GM10266 (cell line): ENCODE results near the gene RNF13.

Experiments
- DNase-seq: peaks from one replicate; pipeline ENCODE4 v3.0.0; 2012; ENCODE audit errors: extremely low spot score
- TF ChIP-seq, protein P1 (sequence below): IDR thresholded peaks from 2 replicates; pipeline ENCODE4 v1.5.1; 2012; ENCODE audit warnings: mild to moderate bottlenecking, low read depth; ENCODE audit not compliant: control insufficient read depth, insufficient read depth; ENCODE audit errors: missing control alignments

RNF13 gene

DNA sequence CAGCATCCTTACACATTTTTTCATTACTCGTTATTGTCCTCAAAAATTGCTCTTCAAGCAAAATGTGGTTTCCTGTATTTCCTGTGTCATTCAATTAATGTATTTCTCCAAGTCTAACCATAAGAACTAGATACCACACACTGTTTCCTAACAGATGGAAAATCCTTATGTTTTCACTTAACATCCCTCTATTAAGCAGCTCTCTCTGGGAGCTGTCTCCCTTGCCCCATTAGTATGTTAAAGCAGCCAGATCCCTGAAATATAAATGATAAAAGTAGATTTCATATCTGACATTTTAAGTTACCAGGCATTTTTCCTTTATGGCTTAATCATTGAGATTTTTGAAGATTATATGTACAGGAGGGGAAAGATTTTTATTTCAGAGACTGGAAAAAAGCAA, 141.8 kb downstream of the RNF13 start:
- TF ChIP-seq, protein P1, sequence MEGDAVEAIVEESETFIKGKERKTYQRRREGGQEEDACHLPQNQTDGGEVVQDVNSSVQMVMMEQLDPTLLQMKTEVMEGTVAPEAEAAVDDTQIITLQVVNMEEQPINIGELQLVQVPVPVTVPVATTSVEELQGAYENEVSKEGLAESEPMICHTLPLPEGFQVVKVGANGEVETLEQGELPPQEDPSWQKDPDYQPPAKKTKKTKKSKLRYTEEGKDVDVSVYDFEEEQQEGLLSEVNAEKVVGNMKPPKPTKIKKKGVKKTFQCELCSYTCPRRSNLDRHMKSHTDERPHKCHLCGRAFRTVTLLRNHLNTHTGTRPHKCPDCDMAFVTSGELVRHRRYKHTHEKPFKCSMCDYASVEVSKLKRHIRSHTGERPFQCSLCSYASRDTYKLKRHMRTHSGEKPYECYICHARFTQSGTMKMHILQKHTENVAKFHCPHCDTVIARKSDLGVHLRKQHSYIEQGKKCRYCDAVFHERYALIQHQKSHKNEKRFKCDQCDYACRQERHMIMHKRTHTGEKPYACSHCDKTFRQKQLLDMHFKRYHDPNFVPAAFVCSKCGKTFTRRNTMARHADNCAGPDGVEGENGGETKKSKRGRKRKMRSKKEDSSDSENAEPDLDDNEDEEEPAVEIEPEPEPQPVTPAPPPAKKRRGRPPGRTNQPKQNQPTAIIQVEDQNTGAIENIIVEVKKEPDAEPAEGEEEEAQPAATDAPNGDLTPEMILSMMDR = no peak
- DNase-seq = no peak

DNA sequence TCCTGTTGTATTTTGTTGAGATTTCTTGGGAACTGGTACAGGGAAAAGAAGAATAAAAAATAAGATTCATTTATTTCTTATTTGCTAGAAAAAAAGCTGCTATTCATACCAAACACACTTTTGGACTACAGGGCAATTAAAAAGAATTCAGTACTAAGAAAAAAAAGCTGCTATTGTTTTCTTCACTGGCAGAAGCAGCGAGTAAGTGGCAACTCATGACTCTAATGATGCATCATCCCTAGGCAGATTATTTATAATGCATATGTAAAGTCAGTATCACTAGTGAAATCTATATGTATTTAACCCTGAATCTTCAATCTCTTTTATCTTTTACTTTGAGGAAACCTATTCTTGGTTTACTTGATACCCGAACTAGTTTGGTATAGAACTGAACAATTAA, 142.4 kb downstream of the RNF13 start:
- DNase-seq = no peak

DNA sequence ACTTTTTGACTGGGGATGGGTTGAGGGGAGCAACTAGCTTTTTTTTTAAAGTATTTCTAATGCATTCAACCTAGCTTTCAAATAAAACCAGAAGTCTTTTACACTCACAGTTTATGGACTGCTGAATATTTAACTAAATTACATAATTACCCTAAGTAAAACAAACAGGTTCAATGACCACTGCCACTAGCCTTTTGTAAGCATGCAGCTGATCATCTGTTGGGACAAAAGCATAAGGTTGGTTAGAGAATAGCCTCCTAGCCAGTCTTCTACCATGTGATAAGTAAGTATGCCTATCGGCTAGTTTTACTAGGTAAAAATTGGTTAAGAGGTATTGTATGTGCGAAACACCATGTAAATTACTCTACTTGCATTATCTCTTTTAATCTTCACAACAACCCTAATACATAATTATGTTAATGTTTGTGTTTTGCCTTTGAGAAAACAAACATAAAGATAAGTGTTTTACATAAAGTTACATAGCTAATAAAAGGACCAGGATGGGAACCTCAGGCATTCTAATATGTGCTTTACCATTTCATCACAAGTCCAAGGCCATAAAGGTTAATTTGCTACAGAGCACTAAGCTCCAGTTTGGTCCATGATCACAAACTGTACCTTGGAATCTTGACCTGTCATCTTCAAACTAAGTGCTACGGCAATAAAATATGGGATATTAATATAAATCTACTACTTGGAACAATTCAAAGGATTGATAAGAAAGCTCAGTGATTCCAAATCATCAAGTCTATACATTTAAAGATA, 144.5 kb downstream of the RNF13 start:
- no peak for DNase-seq

More for the DNA sequence above, 142.4 kb downstream of the RNF13 start:
- TF ChIP-seq, protein P1 = no peak

DNA sequence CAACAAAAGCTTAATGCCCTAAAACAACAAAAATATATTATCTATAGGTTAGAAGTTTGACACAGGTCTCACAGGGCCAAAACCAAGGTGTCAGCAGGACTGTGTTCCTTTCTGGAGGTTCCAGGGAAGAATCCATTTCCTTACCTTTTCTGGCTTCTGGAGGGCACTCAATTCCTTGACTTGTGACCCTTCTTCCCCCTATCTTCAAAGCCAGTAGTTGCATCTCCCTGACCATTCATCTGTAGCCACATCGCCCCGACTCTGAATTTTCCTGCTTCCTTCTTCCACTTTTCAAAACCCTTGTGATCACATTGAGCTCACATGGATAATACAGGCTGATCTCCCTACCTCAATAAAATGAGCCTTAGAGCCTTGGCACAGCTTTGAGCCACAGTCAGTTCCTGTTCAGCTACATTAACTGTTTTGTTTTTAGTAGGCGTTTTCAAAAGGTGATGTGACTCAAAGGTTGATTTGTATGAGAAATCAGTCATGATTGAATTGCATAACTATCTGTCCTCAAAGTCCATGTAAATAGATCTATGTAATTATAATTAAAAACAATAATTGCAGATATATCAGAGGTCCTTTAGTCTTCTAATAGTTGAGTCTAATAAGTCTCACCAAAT, 145.3 kb downstream of the RNF13 start:
- DNase-seq = no peak
- TF ChIP-seq, protein P1 = no peak

More for the DNA sequence above, 144.5 kb downstream of the RNF13 start:
- TF ChIP-seq, protein P1 = no peak

DNA sequence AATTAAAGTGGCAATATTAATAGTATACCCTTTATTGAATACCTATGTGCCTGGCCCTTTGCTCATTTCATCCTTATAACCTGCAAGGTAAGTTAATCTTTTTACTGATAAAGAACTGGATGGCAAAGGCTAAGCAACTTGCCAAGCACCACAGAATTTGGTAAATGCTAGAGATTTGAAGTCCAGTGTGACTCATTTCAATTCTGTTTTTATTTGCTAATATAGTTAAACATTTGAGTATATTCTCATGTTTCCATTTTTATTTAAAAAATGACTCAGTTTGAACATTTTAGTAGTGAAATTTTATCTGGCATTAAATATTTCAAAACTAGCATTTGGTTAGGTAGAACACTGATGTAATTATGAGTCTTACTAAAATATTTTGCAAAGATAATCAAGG, 146.4 kb downstream of the RNF13 start:
- TF ChIP-seq, protein P1 = no peak
- DNase-seq = no peak

DNA sequence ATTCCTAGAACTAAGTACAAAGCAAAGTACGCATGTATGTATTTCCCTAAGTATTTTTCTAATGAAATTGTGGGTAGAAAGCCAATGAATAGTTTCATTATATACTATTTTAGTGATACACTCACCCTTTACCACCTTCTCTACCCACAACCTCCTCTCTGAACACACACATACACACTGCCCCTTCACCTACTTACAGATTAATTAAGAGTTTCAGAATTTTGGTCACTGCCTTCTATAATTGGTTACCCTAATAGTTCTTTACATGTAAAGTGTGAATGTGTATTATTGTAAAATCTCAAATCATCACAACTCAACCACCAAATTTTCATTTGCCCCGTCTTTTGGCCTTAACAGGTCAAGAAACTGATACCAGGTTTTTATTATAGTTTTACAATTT, 150.5 kb downstream of the RNF13 start:
- DNase-seq = no peak
- TF ChIP-seq, protein P1 = no peak

DNA sequence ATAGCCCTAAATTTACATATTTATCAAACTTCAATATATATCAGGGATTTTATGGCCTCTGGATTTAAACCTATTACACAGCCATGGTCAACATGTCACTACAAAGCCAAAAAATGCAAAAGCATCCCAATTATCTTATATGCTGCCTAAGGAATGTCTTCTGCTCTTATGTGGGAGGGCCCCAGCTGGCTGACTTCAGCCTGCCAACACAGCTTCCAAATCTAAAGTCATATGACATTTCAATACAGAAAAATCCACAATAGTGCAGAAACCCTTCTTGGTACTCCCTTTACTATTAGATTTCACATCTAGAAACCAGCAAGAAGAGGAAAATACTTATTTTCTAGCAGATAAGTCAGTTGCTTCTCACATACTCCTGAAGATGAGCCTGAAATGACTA, 151.3 kb downstream of the RNF13 start:
- TF ChIP-seq, protein P1 = no peak
- no peak for DNase-seq
